NCI-H187 (cell line): ENCODE data around the gene NDUFAF5.
A peak's percentile ranks its signal among the peaks of the same experiment; 100 is the strongest.

ENCODE experiments used
- DNase-seq, 2 experiments: peaks; one replicate each; lab custom pipeline; 2025; lab: John Stamatoyannopoulos, UW

NDUFAF5 gene

GRCh38 chr20:13778827-13779226, 6.0 kb upstream of the NDUFAF5 start:
- no peak for DNase-seq

- no peak for DNase-seq
Observed at GRCh38 chr20:13783528-13783927, 1.3 kb upstream of the NDUFAF5 start.

GRCh38 chr20:13784271-13784892, 446 bp upstream of the NDUFAF5 start:
- no peak for DNase-seq

- DNase-seq = no peak
Observed at GRCh38 chr20:13786143-13786828, 1.5 kb downstream of the NDUFAF5 start.

GRCh38 chr20:13788167-13788834, 3.5 kb downstream of the NDUFAF5 start:
- no peak for DNase-seq

- no peak for DNase-seq
Observed at GRCh38 chr20:13790708-13791107, 5.9 kb downstream of the NDUFAF5 start.

- DNase-seq = no peak
Observed at GRCh38 chr20:13791540-13792459, 7.0 kb downstream of the NDUFAF5 start.

- DNase-seq = no peak
Observed at GRCh38 chr20:13793001-13793400, 8.2 kb downstream of the NDUFAF5 start.

- no peak for DNase-seq
Observed at GRCh38 chr20:13794667-13795066, 9.8 kb downstream of the NDUFAF5 start.

- DNase-seq = no peak
Observed at GRCh38 chr20:13799040-13799439, 14.2 kb downstream of the NDUFAF5 start.

- DNase-seq = no peak
Observed at GRCh38 chr20:13799974-13800373, 15.1 kb downstream of the NDUFAF5 start.

- peak in 1 of 2 experiments; percentile 34 for DNase-seq
Observed at GRCh38 chr20:13800728-13801134, 15.9 kb downstream of the NDUFAF5 start.

- DNase-seq = no peak
Observed at GRCh38 chr20:13809373-13809772, 24.5 kb downstream of the NDUFAF5 start.

- peak; percentile 11 to 25 for DNase-seq
Observed at GRCh38 chr20:13809855-13810254, 25.0 kb downstream of the NDUFAF5 start.

- DNase-seq = no peak
Observed at GRCh38 chr20:13810446-13810845, 25.6 kb downstream of the NDUFAF5 start.

GRCh38 chr20:13813910-13814309, 29.1 kb downstream of the NDUFAF5 start:
- no peak for DNase-seq

GRCh38 chr20:13814672-13815071, 29.8 kb downstream of the NDUFAF5 start:
- DNase-seq = no peak

- DNase-seq = no peak
Observed at GRCh38 chr20:13816757-13817156, 31.9 kb downstream of the NDUFAF5 start.

- no peak for DNase-seq
Observed at GRCh38 chr20:13817342-13817741, 32.5 kb downstream of the NDUFAF5 start.

GRCh38 chr20:13819885-13820645, 35.2 kb downstream of the NDUFAF5 start:
- DNase-seq = peak; percentile 8 to 35

- DNase-seq = no peak
Observed at GRCh38 chr20:13821876-13822275, 37.0 kb downstream of the NDUFAF5 start.
